ENCODE measurements around the gene ABCC1.

ABCC1 gene

GRCh38 chr16:16033208-16033717 lies 83.8 kb downstream of the ABCC1 start:
- DNase-seq (ENCODE audit: extremely low spot score, insufficient read length, low read depth) (no peak), FAIRE-seq (no peak)

- DNase-seq (ENCODE audit: extremely low spot score, insufficient read length, low read depth) (no peak), FAIRE-seq (no peak)
Measured at GRCh38 chr16:16036359-16036792, 87.0 kb downstream of the ABCC1 start.

- DNase-seq (ENCODE audit: extremely low spot score, insufficient read length, low read depth) (no peak), FAIRE-seq (no peak)
Measured at GRCh38 chr16:16037521-16037920, 88.1 kb downstream of the ABCC1 start.

GRCh38 chr16:16037970-16038369 lies 88.6 kb downstream of the ABCC1 start:
- DNase-seq (ENCODE audit: extremely low spot score, insufficient read length, low read depth) (no peak), FAIRE-seq (no peak)

- FAIRE-seq = no peak
Measured at GRCh38 chr16:16038950-16039349, 89.5 kb downstream of the ABCC1 start.

GRCh38 chr16:16041196-16041892 lies 91.9 kb downstream of the ABCC1 start:
- DNase-seq (ENCODE audit: extremely low spot score, insufficient read length, low read depth) (no peak), FAIRE-seq (no peak)

More at GRCh38 chr16:16038950-16039349, 89.5 kb downstream of the ABCC1 start:
- no peak for DNase-seq (ENCODE audit: extremely low spot score, insufficient read length, low read depth)

GRCh38 chr16:16042076-16042475 lies 92.7 kb downstream of the ABCC1 start:
- FAIRE-seq = no peak

GRCh38 chr16:16045296-16045695 lies 95.9 kb downstream of the ABCC1 start:
- no peak for FAIRE-seq

More at GRCh38 chr16:16042076-16042475, 92.7 kb downstream of the ABCC1 start:
- DNase-seq (ENCODE audit: extremely low spot score, insufficient read length, low read depth) = no peak

GRCh38 chr16:16045879-16046278 lies 96.5 kb downstream of the ABCC1 start:
- FAIRE-seq (no peak), DNase-seq (ENCODE audit: extremely low spot score, insufficient read length, low read depth) (no peak)

More at GRCh38 chr16:16045296-16045695, 95.9 kb downstream of the ABCC1 start:
- no peak for DNase-seq (ENCODE audit: extremely low spot score, insufficient read length, low read depth)

GRCh38 chr16:16047761-16048160 lies 98.3 kb downstream of the ABCC1 start:
- no peak for FAIRE-seq
- no peak for DNase-seq (ENCODE audit: extremely low spot score, insufficient read length, low read depth)

- DNase-seq (ENCODE audit: extremely low spot score, insufficient read length, low read depth) = no peak
- no peak for FAIRE-seq
Measured at GRCh38 chr16:16048904-16049582, 99.6 kb downstream of the ABCC1 start.

- FAIRE-seq = no peak
Measured at GRCh38 chr16:16050106-16050505, 100.7 kb downstream of the ABCC1 start.

GRCh38 chr16:16051132-16051531 lies 101.7 kb downstream of the ABCC1 start:
- DNase-seq (ENCODE audit: extremely low spot score, insufficient read length, low read depth) (no peak), FAIRE-seq (no peak)

More at GRCh38 chr16:16050106-16050505, 100.7 kb downstream of the ABCC1 start:
- no peak for DNase-seq (ENCODE audit: extremely low spot score, insufficient read length, low read depth)

GRCh38 chr16:16052916-16053315 lies 103.5 kb downstream of the ABCC1 start:
- FAIRE-seq = no peak
- DNase-seq (ENCODE audit: extremely low spot score, insufficient read length, low read depth) = no peak

GRCh38 chr16:16057102-16057501 lies 107.7 kb downstream of the ABCC1 start:
- DNase-seq (ENCODE audit: extremely low spot score, insufficient read length, low read depth) (no peak), FAIRE-seq (no peak)

- no peak for FAIRE-seq
- DNase-seq (ENCODE audit: extremely low spot score, insufficient read length, low read depth) = no peak
Measured at GRCh38 chr16:16059160-16059559, 109.7 kb downstream of the ABCC1 start.

- no peak for DNase-seq (ENCODE audit: extremely low spot score, insufficient read length, low read depth)
- FAIRE-seq = no peak
Measured at GRCh38 chr16:16059895-16060590, 110.6 kb downstream of the ABCC1 start.

- DNase-seq (ENCODE audit: extremely low spot score, insufficient read length, low read depth) (no peak), FAIRE-seq (no peak)
Measured at GRCh38 chr16:16062023-16062937, 112.9 kb downstream of the ABCC1 start.

GRCh38 chr16:16063683-16064082 lies 114.3 kb downstream of the ABCC1 start:
- FAIRE-seq = no peak
- no peak for DNase-seq (ENCODE audit: extremely low spot score, insufficient read length, low read depth)
